HL-60 (cell line): ENCODE measurements around the gene PDHX.
A peak's percentile ranks its signal among the peaks of the same experiment; 100 is the strongest.

Experiments used
- DNase-seq, 2 experiments: peaks; one replicate each; pipeline ENCODE4 v3.0.0-alpha.2; 2010 to 2020; ENCODE audit warnings: low read depth in 1 of 2, low spot score in 1 of 2
- H3K27ac ChIP-seq: fragments of 250-450 bp; sonication (Bioruptor Pico); replicated peaks from 2 replicates; pipeline ENCODE4 v1.5.1; 2020; ENCODE audit warnings: mild to moderate bottlenecking, moderate library complexity
- H3K27me3 ChIP-seq: fragments of 250-450 bp; sonication (Bioruptor Pico); 2 replicates; pipeline ENCODE4 v1.5.1; 2021; ENCODE audit warnings: mild to moderate bottlenecking, moderate library complexity; ENCODE audit not compliant: insufficient read depth, poor library complexity, severe bottlenecking
- H3K4me3 ChIP-seq: replicated peaks from 2 replicates; pipeline ENCODE4 v1.5.1; 2011; ENCODE audit warnings: mild to moderate bottlenecking, control low read depth, low read length; ENCODE audit not compliant: insufficient read depth
- CTCF ChIP-seq: IDR thresholded peaks from one replicate; pipeline ENCODE4 v1.5.1; 2011; ENCODE audit warnings: low read length, control low read depth, inconsistent platforms; ENCODE audit not compliant: insufficient read depth
- GABPA ChIP-seq: IDR thresholded peaks from 2 replicates; pipeline ENCODE4 v1.6.1; 2012; ENCODE audit warnings: low read depth
- POLR2AphosphoS5 ChIP-seq: IDR thresholded peaks from 2 replicates; pipeline ENCODE4 v1.6.1; 2012; ENCODE audit warnings: low read depth
- SPI1 ChIP-seq: IDR thresholded peaks from 2 replicates; pipeline ENCODE4 v1.6.1; 2012; ENCODE audit warnings: low read depth, mild to moderate bottlenecking, borderline replicate concordance
- TF ChIP-seq, protein P1 (sequence below): IDR thresholded peaks from 2 replicates; pipeline ENCODE4 v1.6.1; 2012; ENCODE audit warnings: low read depth; ENCODE audit not compliant: insufficient replicate concordance

The PDHX gene

GRCh38 chr11:34987617-34988016, 71.2 kb downstream of the PDHX start:
- Histone ChIP-seq H3K27me3 (no peaks in the 10 kb centered on the region), H3K4me3 (no peak overlapping the region), H3K27ac (no peak overlapping the region)
- DNase-seq, result peak in 1 of 2 experiments; percentile 11
- TF ChIP-seq CTCF, result no peak
- TF ChIP-seq POLR2AphosphoS5, result no peak
- TF ChIP-seq, protein P1, sequence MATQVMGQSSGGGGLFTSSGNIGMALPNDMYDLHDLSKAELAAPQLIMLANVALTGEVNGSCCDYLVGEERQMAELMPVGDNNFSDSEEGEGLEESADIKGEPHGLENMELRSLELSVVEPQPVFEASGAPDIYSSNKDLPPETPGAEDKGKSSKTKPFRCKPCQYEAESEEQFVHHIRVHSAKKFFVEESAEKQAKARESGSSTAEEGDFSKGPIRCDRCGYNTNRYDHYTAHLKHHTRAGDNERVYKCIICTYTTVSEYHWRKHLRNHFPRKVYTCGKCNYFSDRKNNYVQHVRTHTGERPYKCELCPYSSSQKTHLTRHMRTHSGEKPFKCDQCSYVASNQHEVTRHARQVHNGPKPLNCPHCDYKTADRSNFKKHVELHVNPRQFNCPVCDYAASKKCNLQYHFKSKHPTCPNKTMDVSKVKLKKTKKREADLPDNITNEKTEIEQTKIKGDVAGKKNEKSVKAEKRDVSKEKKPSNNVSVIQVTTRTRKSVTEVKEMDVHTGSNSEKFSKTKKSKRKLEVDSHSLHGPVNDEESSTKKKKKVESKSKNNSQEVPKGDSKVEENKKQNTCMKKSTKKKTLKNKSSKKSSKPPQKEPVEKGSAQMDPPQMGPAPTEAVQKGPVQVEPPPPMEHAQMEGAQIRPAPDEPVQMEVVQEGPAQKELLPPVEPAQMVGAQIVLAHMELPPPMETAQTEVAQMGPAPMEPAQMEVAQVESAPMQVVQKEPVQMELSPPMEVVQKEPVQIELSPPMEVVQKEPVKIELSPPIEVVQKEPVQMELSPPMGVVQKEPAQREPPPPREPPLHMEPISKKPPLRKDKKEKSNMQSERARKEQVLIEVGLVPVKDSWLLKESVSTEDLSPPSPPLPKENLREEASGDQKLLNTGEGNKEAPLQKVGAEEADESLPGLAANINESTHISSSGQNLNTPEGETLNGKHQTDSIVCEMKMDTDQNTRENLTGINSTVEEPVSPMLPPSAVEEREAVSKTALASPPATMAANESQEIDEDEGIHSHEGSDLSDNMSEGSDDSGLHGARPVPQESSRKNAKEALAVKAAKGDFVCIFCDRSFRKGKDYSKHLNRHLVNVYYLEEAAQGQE, result no peak
- no peak for TF ChIP-seq GABPA
- TF ChIP-seq SPI1, result no peak

GRCh38 chr11:34988294-34989255, 72.2 kb downstream of the PDHX start:
- no peak overlapping the region for H3K27ac ChIP-seq
- TF ChIP-seq POLR2AphosphoS5, result no peak
- TF ChIP-seq, protein P1, result no peak
- TF ChIP-seq GABPA, result no peak
- TF ChIP-seq SPI1, result no peak
- no peak for TF ChIP-seq CTCF
- peak in 1 of 2 experiments; percentile 22 for DNase-seq
- no peak overlapping the region for H3K4me3 ChIP-seq
- no peaks in the 10 kb centered on the region for H3K27me3 ChIP-seq

DNA sequence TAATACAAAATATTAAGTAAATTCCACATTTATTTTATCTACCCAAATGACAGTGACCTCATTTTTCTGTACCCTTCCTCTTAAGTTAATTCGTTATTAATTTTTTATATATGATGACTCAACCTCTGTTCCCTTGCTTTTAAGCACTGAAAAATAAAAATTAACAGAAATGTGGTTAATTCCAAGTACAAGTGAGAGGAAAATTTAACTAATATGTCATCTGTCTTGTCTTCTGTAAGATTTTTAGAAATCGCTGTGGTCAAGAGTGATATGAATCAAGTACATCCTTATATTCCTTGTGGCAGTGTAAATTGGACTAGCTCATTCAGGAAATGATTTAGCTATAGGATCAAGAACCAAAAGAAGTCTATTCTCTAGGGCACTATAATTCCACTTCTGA, 74.5 kb downstream of the PDHX start:
- no peak for TF ChIP-seq CTCF
- TF ChIP-seq, protein P1, result no peak
- no peak for TF ChIP-seq GABPA
- TF ChIP-seq POLR2AphosphoS5, result no peak
- no peak for TF ChIP-seq SPI1
- H3K27ac ChIP-seq, result no peak overlapping the region
- no peaks in the 10 kb centered on the region for H3K27me3 ChIP-seq
- H3K4me3 ChIP-seq, result no peak overlapping the region
- DNase-seq, result no peak
